ENCODE data around the gene CDK11A.
"Not testable (repeated sequence)": the region's sequence is repeated elsewhere in the genome, so short reads cannot be mapped to it uniquely, and the experiment has no call there.

Gene CDK11A

GRCh38 chr1:1662392-1662791, 61.8 kb downstream of the CDK11A start:
- not testable (repeated sequence) for DNase-seq (ENCODE audit: low spot score)

- peak; percentile 93 for DNase-seq (ENCODE audit: low spot score)
Measured at GRCh38 chr1:1658583-1659549, 65.3 kb downstream of the CDK11A start, which contains the start of gene CDK11B. CDK11B (minus strand) TSS chr1:1659004; CDS start chr1:1657485, 1,519 bp downstream.

Measured in iPS-NIHi11 (cell line).